Measurements from ENCODE around the gene CACNG8. TPM values are rescaled to one million over a fixed set of nuclear protein-coding genes. Genes with fewer than 3 reads are reported as not detected.

CACNG8 gene
- total and polyA plus RNA-seq, 5 donors from 2014 or later, result not detected

GRCh38 chr19:53999694-54000093 is 37.0 kb downstream of the CACNG8 start:
- H3K9me3 Mint-ChIP-seq, result peaks cover 0 to 5% (median 0%) of the 10 kb centered on the region in 7 donors
- Histone ChIP-seq H3K9me3 (ENCODE audit: control insufficient read depth in 2 of 2, low read length in 2 of 2) (no peaks in the 10 kb centered on the region), H3K27ac (ENCODE audit: insufficient read depth, low read length, poor library complexity, severe bottlenecking) (no peak overlapping the region), H3K36me3 (ENCODE audit: control insufficient read depth, insufficient read depth, low read length) (no peaks in the 10 kb centered on the region), H3K4me1 (ENCODE audit: control insufficient read depth, insufficient read depth, low read length, poor library complexity, severe bottlenecking) (no peaks in the 10 kb centered on the region), H3K27me3 (ENCODE audit: control insufficient read depth, insufficient read depth, low read length) (no peaks in the 10 kb centered on the region), H3K4me3 (ENCODE audit: low read depth, low read length) (no peak overlapping the region)
- no peaks in the 10 kb centered on the region for H3K36me3 Mint-ChIP-seq
- no peaks in the 10 kb centered on the region for H3K4me1 Mint-ChIP-seq
- H3K27ac Mint-ChIP-seq, result no peak overlapping the region
- H3K4me3 Mint-ChIP-seq, result no peak overlapping the region
- DNase-seq (no peak), ATAC-seq (ENCODE audit: low read depth in 2 of 2) (no peak)
- H3K27me3 Mint-ChIP-seq, result peaks cover 22% of the 10 kb centered on the region

- Histone ChIP-seq H3K4me3 (ENCODE audit: low read depth, low read length) (no peak overlapping the region), H3K27me3 (ENCODE audit: control insufficient read depth, insufficient read depth, low read length) (no peaks in the 10 kb centered on the region), H3K4me1 (ENCODE audit: control insufficient read depth, insufficient read depth, low read length, poor library complexity, severe bottlenecking) (no peaks in the 10 kb centered on the region), H3K36me3 (ENCODE audit: control insufficient read depth, insufficient read depth, low read length) (no peaks in the 10 kb centered on the region), H3K9me3 (ENCODE audit: control insufficient read depth in 2 of 2, low read length in 2 of 2) (no peaks in the 10 kb centered on the region), H3K27ac (ENCODE audit: insufficient read depth, low read length, poor library complexity, severe bottlenecking) (no peak overlapping the region)
- DNase-seq, result no peak
- ATAC-seq (ENCODE audit: low read depth in 2 of 2), result no peak
- Mint-ChIP-seq H3K4me3 (no peak overlapping the region), H3K4me1 (no peaks in the 10 kb centered on the region), H3K27ac (no peak overlapping the region), H3K27me3 (peaks cover 5% of the 10 kb centered on the region), H3K9me3 (peaks cover 0 to 4% (median 0%) of the 10 kb centered on the region in 7 donors), H3K36me3 (no peaks in the 10 kb centered on the region)
These were observed 38.8 kb downstream of the CACNG8 start for GRCh38 chr19:54001496-54001895.

GRCh38 chr19:54002495-54003315 is 40.0 kb downstream of the CACNG8 start:
- H3K27me3 Mint-ChIP-seq, result no peaks in the 10 kb centered on the region

GRCh38 chr19:54009440-54009839 is 46.7 kb downstream of the CACNG8 start:
- Mint-ChIP-seq H3K36me3 (no peaks in the 10 kb centered on the region), H3K9me3 (peaks cover 0 to 3% (median 0%) of the 10 kb centered on the region in 7 donors), H3K4me3 (no peak overlapping the region), H3K27me3 (peaks cover 10% of the 10 kb centered on the region), H3K4me1 (no peaks in the 10 kb centered on the region), H3K27ac (no peak overlapping the region)
- Histone ChIP-seq H3K4me1 (ENCODE audit: control insufficient read depth, insufficient read depth, low read length, poor library complexity, severe bottlenecking) (no peaks in the 10 kb centered on the region), H3K9me3 (ENCODE audit: control insufficient read depth in 2 of 2, low read length in 2 of 2) (no peaks in the 10 kb centered on the region), H3K4me3 (ENCODE audit: low read depth, low read length) (no peak overlapping the region), H3K27me3 (ENCODE audit: control insufficient read depth, insufficient read depth, low read length) (no peaks in the 10 kb centered on the region), H3K27ac (ENCODE audit: insufficient read depth, low read length, poor library complexity, severe bottlenecking) (no peak overlapping the region), H3K36me3 (ENCODE audit: control insufficient read depth, insufficient read depth, low read length) (no peaks in the 10 kb centered on the region)
- DNase-seq (no peak), ATAC-seq (ENCODE audit: low read depth in 2 of 2) (no peak)

More at GRCh38 chr19:54002495-54003315, 40.0 kb downstream of the CACNG8 start:
- no peaks in the 10 kb centered on the region for H3K9me3 ChIP-seq (ENCODE audit: control insufficient read depth in 2 of 2, low read length in 2 of 2)
- no peak overlapping the region for H3K4me3 Mint-ChIP-seq
- DNase-seq, result no peak
- no peak overlapping the region for H3K27ac Mint-ChIP-seq
- H3K27me3 ChIP-seq (ENCODE audit: control insufficient read depth, insufficient read depth, low read length), result no peaks in the 10 kb centered on the region
- peaks cover 0 to 4% (median 0%) of the 10 kb centered on the region in 7 donors for H3K9me3 Mint-ChIP-seq
- no peak for ATAC-seq (ENCODE audit: low read depth in 2 of 2)
- no peaks in the 10 kb centered on the region for H3K4me1 Mint-ChIP-seq
- no peaks in the 10 kb centered on the region for H3K4me1 ChIP-seq (ENCODE audit: control insufficient read depth, insufficient read depth, low read length, poor library complexity, severe bottlenecking)
- H3K36me3 Mint-ChIP-seq, result no peaks in the 10 kb centered on the region
- H3K4me3 ChIP-seq (ENCODE audit: low read depth, low read length), result no peak overlapping the region
- H3K27ac ChIP-seq (ENCODE audit: insufficient read depth, low read length, poor library complexity, severe bottlenecking), result no peak overlapping the region
- no peaks in the 10 kb centered on the region for H3K36me3 ChIP-seq (ENCODE audit: control insufficient read depth, insufficient read depth, low read length)

GRCh38 chr19:54010474-54010873 is 47.7 kb downstream of the CACNG8 start:
- H3K4me3 Mint-ChIP-seq, result no peak overlapping the region
- Histone ChIP-seq H3K4me3 (ENCODE audit: low read depth, low read length) (no peak overlapping the region), H3K36me3 (ENCODE audit: control insufficient read depth, insufficient read depth, low read length) (no peaks in the 10 kb centered on the region), H3K27me3 (ENCODE audit: control insufficient read depth, insufficient read depth, low read length) (no peaks in the 10 kb centered on the region), H3K9me3 (ENCODE audit: control insufficient read depth in 2 of 2, low read length in 2 of 2) (no peaks in the 10 kb centered on the region), H3K27ac (ENCODE audit: insufficient read depth, low read length, poor library complexity, severe bottlenecking) (no peak overlapping the region), H3K4me1 (ENCODE audit: control insufficient read depth, insufficient read depth, low read length, poor library complexity, severe bottlenecking) (no peaks in the 10 kb centered on the region)
- H3K4me1 Mint-ChIP-seq, result no peaks in the 10 kb centered on the region
- peaks cover 10% of the 10 kb centered on the region for H3K27me3 Mint-ChIP-seq
- H3K27ac Mint-ChIP-seq, result no peak overlapping the region
- ATAC-seq (ENCODE audit: low read depth in 2 of 2) (no peak), DNase-seq (no peak)
- peaks cover 3% of the 10 kb centered on the region for H3K36me3 Mint-ChIP-seq
- H3K9me3 Mint-ChIP-seq, result peaks cover 0 to 8% (median 0%) of the 10 kb centered on the region in 7 donors

GRCh38 chr19:54011507-54012211 is 48.9 kb downstream of the CACNG8 start:
- Mint-ChIP-seq H3K4me1 (no peaks in the 10 kb centered on the region), H3K27ac (no peak overlapping the region), H3K27me3 (peaks cover 10% of the 10 kb centered on the region), H3K36me3 (peaks cover 3% of the 10 kb centered on the region), H3K9me3 (peaks cover 0 to 6% (median 0%) of the 10 kb centered on the region in 7 donors), H3K4me3 (no peak overlapping the region)
- DNase-seq (no peak), ATAC-seq (ENCODE audit: low read depth in 2 of 2) (no peak)
- Histone ChIP-seq H3K4me3 (ENCODE audit: low read depth, low read length) (no peak overlapping the region), H3K9me3 (ENCODE audit: control insufficient read depth in 2 of 2, low read length in 2 of 2) (no peaks in the 10 kb centered on the region), H3K27ac (ENCODE audit: insufficient read depth, low read length, poor library complexity, severe bottlenecking) (no peak overlapping the region), H3K36me3 (ENCODE audit: control insufficient read depth, insufficient read depth, low read length) (no peaks in the 10 kb centered on the region), H3K4me1 (ENCODE audit: control insufficient read depth, insufficient read depth, low read length, poor library complexity, severe bottlenecking) (no peaks in the 10 kb centered on the region), H3K27me3 (ENCODE audit: control insufficient read depth, insufficient read depth, low read length) (no peaks in the 10 kb centered on the region)

GRCh38 chr19:54013866-54014265 is 51.1 kb downstream of the CACNG8 start:
- peaks cover 0 to 6% (median 0%) of the 10 kb centered on the region in 7 donors for H3K9me3 Mint-ChIP-seq
- no peaks in the 10 kb centered on the region for H3K4me1 Mint-ChIP-seq
- H3K36me3 Mint-ChIP-seq, result peaks cover 3% of the 10 kb centered on the region
- no peak for ATAC-seq (ENCODE audit: low read depth in 2 of 2)
- Histone ChIP-seq H3K27ac (ENCODE audit: insufficient read depth, low read length, poor library complexity, severe bottlenecking) (no peak overlapping the region), H3K4me1 (ENCODE audit: control insufficient read depth, insufficient read depth, low read length, poor library complexity, severe bottlenecking) (no peaks in the 10 kb centered on the region), H3K27me3 (ENCODE audit: control insufficient read depth, insufficient read depth, low read length) (no peaks in the 10 kb centered on the region), H3K9me3 (ENCODE audit: control insufficient read depth in 2 of 2, low read length in 2 of 2) (no peaks in the 10 kb centered on the region), H3K4me3 (ENCODE audit: low read depth, low read length) (no peak overlapping the region), H3K36me3 (ENCODE audit: control insufficient read depth, insufficient read depth, low read length) (no peaks in the 10 kb centered on the region)
- no peak overlapping the region for H3K27ac Mint-ChIP-seq
- no peak for DNase-seq
- peaks cover 19% of the 10 kb centered on the region for H3K27me3 Mint-ChIP-seq
- H3K4me3 Mint-ChIP-seq, result no peak overlapping the region
